HepG2 (cell line): Measurements from ENCODE around the gene KRT82. TPM values are rescaled to one million over a fixed set of nuclear protein-coding genes. Genes with fewer than 3 reads are reported as not detected.

Experiments used
- ATAC-seq: fragments of 200-7000 bp; cut with Tn5 transposase; 3 replicates; pipeline ENCODE4 v1.9.1; 2020; ENCODE audit warnings: mild to moderate bottlenecking, moderate library complexity
- BruUV-seq: library from RNA; stranded (reverse); fragments of 400-500 nt; replicated peaks from 2 replicates; lab custom pipeline; 2021; lab: Mats Ljungman, UMichigan
- CTCF ChIA-PET: fragments of 300-600 bp; formaldehyde crosslinking; extraction: SDS; loops from one replicate; lab custom pipeline; 2021; ENCODE audit warnings: low total read pairs, inconsistent platforms, low intra/inter-chr PET ratio; lab: Yijun Ruan, JAX
- POLR2A ChIA-PET: fragments of 350-600 bp; sonication (Branson Sonifier 250); formaldehyde crosslinking; loops from one replicate; lab custom pipeline; 2020; ENCODE audit warnings: antibody characterized with exemption, inconsistent platforms; lab: Yijun Ruan, JAX
- DNase-seq: peaks from one replicate; pipeline ENCODE4 v3.0.0-alpha.2; 2015; ENCODE audit warnings: low spot score
- FAIRE-seq: peaks from 3 replicates; lab custom pipeline; 2011; peaks lifted over from hg19 to GRCh38; lab: Jason Lieb, UNC
- H2AFZ ChIP-seq: one replicate; pipeline ENCODE4 v1.6.1; 2011; ENCODE audit warnings: low read length, inconsistent platforms
- H3K27ac ChIP-seq: fragments of 300-600 bp; 3 replicates; pipeline ENCODE4 v1.8.0; 2011; ENCODE audit warnings: mixed run types, mild to moderate bottlenecking, mixed read lengths, low read length, inconsistent platforms; ENCODE audit not compliant: insufficient read depth; ENCODE audit errors: extremely low read length
- H3K27me3 ChIP-seq, 2 experiments: fragments of 200-600 bp in 1 of 2; 2 replicates in 1 of 2; 3 replicates in 1 of 2; pipeline versions ENCODE4 v1.6.0 to v1.8.0; 2011; ENCODE audit warnings: low read length in 2 of 2, mild to moderate bottlenecking in 2 of 2, moderate library complexity in 2 of 2, inconsistent platforms in 1 of 2; ENCODE audit not compliant: insufficient read depth in 2 of 2, control insufficient read depth in 1 of 2
- H3K36me3 ChIP-seq, 2 experiments: fragments of 200-600 bp in 1 of 2; replicated peaks in 1 of 2; 2 replicates in 1 of 2; 3 replicates in 1 of 2; pipeline versions ENCODE4 v1.5.1 to v1.8.0; 2011; ENCODE audit warnings: low read length in 2 of 2, inconsistent platforms in 1 of 2; ENCODE audit not compliant: insufficient read depth in 2 of 2, control insufficient read depth in 1 of 2
- H3K4me1 ChIP-seq: 2 replicates; pipeline ENCODE4 v1.5.1; 2012; ENCODE audit warnings: low read length, inconsistent platforms; ENCODE audit not compliant: insufficient read depth
- H3K4me2 ChIP-seq: 2 replicates; pipeline ENCODE4 v1.6.0; 2011; ENCODE audit warnings: low read depth, low read length, inconsistent platforms
- H3K4me3 ChIP-seq, 3 experiments: fragments of 200-600 bp in 1 of 3; sonication (generic), shearing (Covaris generic) in 1 of 3; replicated peaks in 1 of 3; 2 replicates each; pipeline ENCODE4 v1.5.1; 2011 to 2016; ENCODE audit warnings: low read length in 3 of 3, inconsistent platforms in 2 of 3, low read depth in 2 of 3, mild to moderate bottlenecking in 2 of 3, control low read depth in 1 of 3, mixed read lengths in 1 of 3; ENCODE audit not compliant: insufficient read depth in 1 of 3
- H3K79me2 ChIP-seq: one replicate; pipeline ENCODE4 v1.6.1; 2011; ENCODE audit warnings: low read length, inconsistent platforms; ENCODE audit not compliant: insufficient read depth
- H3K9ac ChIP-seq: 2 replicates; pipeline ENCODE4 v1.6.0; 2011; ENCODE audit warnings: mild to moderate bottlenecking, low read depth, low read length, inconsistent platforms; ENCODE audit not compliant: insufficient read depth
- H3K9me3 ChIP-seq: 2 replicates; pipeline ENCODE4 v1.5.1; 2012; ENCODE audit warnings: mild to moderate bottlenecking, low read length
- H4K20me1 ChIP-seq: 2 replicates; pipeline ENCODE4 v1.6.0; 2011; ENCODE audit warnings: inconsistent platforms, mild to moderate bottlenecking, low read length, moderate library complexity; ENCODE audit not compliant: insufficient read depth
- ATF7 ChIP-seq, 2 experiments: fragments of 450-650 bp in 1 of 2; sonication (generic) in 1 of 2; formaldehyde crosslinking in 1 of 2; IDR thresholded peaks; 2 replicates each; pipeline versions ENCODE4 v1.4.0 to v1.6.1; 2016 to 2020; ENCODE audit warnings: antibody characterized with exemption in 1 of 2, mild to moderate bottlenecking in 1 of 2, missing genetic modification reagents in 1 of 2
- ISX ChIP-seq: sonication (generic); formaldehyde crosslinking; conservative IDR thresholded peaks from 2 replicates; pipeline ENCODE4 v1.5.0; 2020; ENCODE audit warnings: missing genetic modification reagents
- MIXL1 ChIP-seq: IDR thresholded peaks from 2 replicates; pipeline ENCODE4 v1.6.1; 2016
- NR2F6 ChIP-seq, 2 experiments: IDR thresholded peaks; 2 replicates each; pipeline ENCODE4 v1.6.1; 2016; ENCODE audit warnings: antibody characterized with exemption in 1 of 2, mild to moderate bottlenecking in 1 of 2
- RXRB ChIP-seq: IDR thresholded peaks from 2 replicates; pipeline ENCODE4 v1.6.1; 2016; ENCODE audit warnings: borderline replicate concordance, missing genetic modification reagents, missing compliant biosample characterization
- SAP130 ChIP-seq: IDR thresholded peaks from 2 replicates; pipeline ENCODE4 v1.6.1; 2016; ENCODE audit warnings: low read depth
- STAT5B ChIP-seq: sonication (generic); formaldehyde crosslinking; IDR thresholded peaks from 2 replicates; pipeline ENCODE4 v1.4.0; 2020; ENCODE audit warnings: missing genetic modification reagents
- ZFYVE20 ChIP-seq: sonication (generic); formaldehyde crosslinking; IDR thresholded peaks from 2 replicates; pipeline ENCODE4 v1.8.0; 2023; ENCODE audit warnings: low read depth, mild to moderate bottlenecking, moderate library complexity, missing genetic modification reagents, borderline replicate concordance
- ZNF17 ChIP-seq: sonication (generic); formaldehyde crosslinking; IDR thresholded peaks from 2 replicates; pipeline ENCODE4 v1.5.0; 2020; ENCODE audit warnings: mild to moderate bottlenecking, missing genetic modification reagents
- ZNF432 ChIP-seq: sonication (generic); formaldehyde crosslinking; IDR thresholded peaks from 2 replicates; pipeline ENCODE4 v1.5.0; 2020; ENCODE audit warnings: missing genetic modification reagents, mild to moderate bottlenecking, borderline replicate concordance
- ZNF619 ChIP-seq: sonication (generic); formaldehyde crosslinking; IDR thresholded peaks from 2 replicates; pipeline ENCODE4 v1.4.0; 2020; ENCODE audit warnings: mild to moderate bottlenecking, missing genetic modification reagents
- ZNF781 ChIP-seq: sonication (generic); formaldehyde crosslinking; IDR thresholded peaks from 2 replicates; pipeline ENCODE4 v1.5.1; 2020; ENCODE audit warnings: borderline replicate concordance, mild to moderate bottlenecking, missing genetic modification reagents; ENCODE audit errors: not compliant biosample characterization
- ZNF839 ChIP-seq: sonication (generic); formaldehyde crosslinking; IDR thresholded peaks from 2 replicates; pipeline ENCODE4 v1.4.0; 2020; ENCODE audit warnings: missing genetic modification reagents, mild to moderate bottlenecking, borderline replicate concordance
- WGBS: methylation state at CpG from one replicate; pipeline ENCODE4 v1.1.6; 2017; ENCODE audit warnings: low lambda C conversion rate; 5-methylcytosine and 5-hydroxymethylcytosine counted together
- in situ Hi-C: cut with HindIII; loops from 2 replicates; pipeline ENCODE4 v1.10.0; 2017; ENCODE audit warnings: low pct_unique_long_range_greater_than_20kb; ENCODE audit not compliant: extremely low pct_ligation_motif_present
- intact Hi-C: fragments of 100-400 bp; cut with micrococcal nuclease; formaldehyde crosslinking; loops from one replicate; pipeline ENCODE4 v1.10.0; 2022; ENCODE audit not compliant: unreplicated experiment
- polyA plus RNA-seq, 8 experiments: library from polyadenylated mRNA; depleted of rRNA in 3 of 8; stranded (reverse) in 7 of 8; unstranded in 1 of 8; fragments of >200 nt; fragmentation: Illumina TruSeq in 4 of 8; extraction: Trizol in 4 of 8; gene quantifications; 2 replicates each; pipeline versions ENCODE4 v1.2.1 to v1.2.3, GENCODE V29; 2011 to 2016; ENCODE audit warnings: low read depth in 4 of 8, missing spikeins in 1 of 8, mixed read lengths in 1 of 8; ENCODE audit not compliant: insufficient read depth in 1 of 8
- total RNA-seq, 5 experiments: library from RNA; depleted of rRNA; stranded (reverse); fragments of >200 nt; fragmentation: Illumina TruSeq; extraction: Trizol; gene quantifications; 2 replicates each; pipeline ENCODE4 v1.2.3, GENCODE V29; 2016; ENCODE audit warnings: low read depth in 1 of 5
- TF ChIP-seq, protein P1 (sequence below): sonication (generic); formaldehyde crosslinking; IDR thresholded peaks from 2 replicates; pipeline ENCODE4 v1.4.0; 2020; ENCODE audit warnings: missing genetic modification reagents
- TF ChIP-seq, protein P2 (sequence below): IDR thresholded peaks from 2 replicates; pipeline ENCODE4 v1.6.1; 2016; ENCODE audit warnings: missing biosample characterization, missing genetic modification reagents, low read depth
- TF ChIP-seq, protein P3 (sequence below): sonication (generic); formaldehyde crosslinking; IDR thresholded peaks from 2 replicates; pipeline ENCODE4 v1.8.0; 2022; ENCODE audit warnings: missing genetic modification reagents, mild to moderate bottlenecking, borderline replicate concordance

KRT82 gene
- total and polyA plus RNA-seq, 2 of the 13 experiments (the other 11 are each of a cell fraction or from before 2014, with no cell fraction given) = not detected

DNA sequence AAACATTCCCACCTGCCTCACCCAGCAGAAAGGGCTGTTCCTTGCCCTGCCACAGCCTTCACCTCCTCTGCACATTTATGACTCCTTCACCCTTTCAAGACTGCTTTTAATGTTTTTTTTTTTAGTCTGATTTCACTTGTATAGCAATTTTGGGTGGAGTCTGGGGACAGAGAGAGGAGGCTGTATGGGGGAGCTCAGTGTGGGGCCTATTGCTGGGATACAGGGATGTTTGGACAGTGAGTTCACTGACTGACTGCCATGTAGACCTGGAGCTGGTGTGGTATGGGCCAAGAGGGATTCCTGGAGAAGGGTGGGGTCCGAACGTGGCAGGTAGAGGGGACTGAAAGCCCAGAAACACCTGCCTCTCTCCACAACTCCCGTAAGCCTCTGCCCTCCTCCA lies 36.9 kb downstream of the KRT82 start:
- FAIRE-seq (no peak), DNase-seq (no peak), ATAC-seq (no peak)
- CTCF ChIA-PET = interaction anchor here (0.8 kb wide), 1 partner anchor 511 kb away, joined by 3 read pairs; no protein-coding TSS in a partner anchor
- H3K9ac ChIP-seq = no peak overlapping the region
- H3K27me3 ChIP-seq = peaks cover 6 to 53% of the 10 kb centered on the region in 2 experiments; a peak in 4 of 5 replicates
- 0% methylated on average over 2 of the region's 3 CpGs for WGBS
- H3K4me1 ChIP-seq = no peaks in the 10 kb centered on the region
- H3K4me2 ChIP-seq = no peak overlapping the region
- no peak overlapping the region for H3K4me3 ChIP-seq
- H4K20me1 ChIP-seq = no peaks in the 10 kb centered on the region
- intact Hi-C loops (no loop called here), in situ Hi-C loops (no loop called here)
- POLR2A ChIA-PET = no interaction called here
- H3K27ac ChIP-seq = no peak overlapping the region
- no peaks in the 10 kb centered on the region for H3K9me3 ChIP-seq
- H2AFZ ChIP-seq = no peak overlapping the region
- no peaks in the 10 kb centered on the region for H3K79me2 ChIP-seq
- TF ChIP-seq MIXL1 (CRISPR knock-in tag) (no peak), ZNF781 (no peak), ZFYVE20 (CRISPR knock-in tag) (no peak), ZNF839 (CRISPR knock-in tag) (no peak), ZNF432 (CRISPR knock-in tag) (no peak), ATF7 (IDR thresholded peaks at IDR 0.05) (no peak), ATF7 (CRISPR knock-in tag; IDR thresholded peaks at IDR 0.05) (no peak), RXRB (CRISPR knock-in tag) (no peak), SAP130 (CRISPR knock-in tag) (no peak), STAT5B (CRISPR knock-in tag) (no peak), NR2F6 (IDR thresholded peaks at IDR 0.05) (no peak), NR2F6 (CRISPR knock-in tag; IDR thresholded peaks at IDR 0.05) (no peak), ZNF17 (CRISPR knock-in tag) (no peak), ZNF619 (no peak), ISX (CRISPR knock-in tag) (no peak)
- TF ChIP-seq, protein P1, sequence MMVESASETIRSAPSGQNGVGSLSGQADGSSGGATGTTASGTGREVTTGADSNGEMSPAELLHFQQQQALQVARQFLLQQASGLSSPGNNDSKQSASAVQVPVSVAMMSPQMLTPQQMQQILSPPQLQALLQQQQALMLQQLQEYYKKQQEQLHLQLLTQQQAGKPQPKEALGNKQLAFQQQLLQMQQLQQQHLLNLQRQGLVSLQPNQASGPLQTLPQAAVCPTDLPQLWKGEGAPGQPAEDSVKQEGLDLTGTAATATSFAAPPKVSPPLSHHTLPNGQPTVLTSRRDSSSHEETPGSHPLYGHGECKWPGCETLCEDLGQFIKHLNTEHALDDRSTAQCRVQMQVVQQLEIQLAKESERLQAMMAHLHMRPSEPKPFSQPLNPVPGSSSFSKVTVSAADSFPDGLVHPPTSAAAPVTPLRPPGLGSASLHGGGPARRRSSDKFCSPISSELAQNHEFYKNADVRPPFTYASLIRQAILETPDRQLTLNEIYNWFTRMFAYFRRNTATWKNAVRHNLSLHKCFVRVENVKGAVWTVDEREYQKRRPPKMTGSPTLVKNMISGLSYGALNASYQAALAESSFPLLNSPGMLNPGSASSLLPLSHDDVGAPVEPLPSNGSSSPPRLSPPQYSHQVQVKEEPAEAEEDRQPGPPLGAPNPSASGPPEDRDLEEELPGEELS = no peak
- TF ChIP-seq, protein P2, sequence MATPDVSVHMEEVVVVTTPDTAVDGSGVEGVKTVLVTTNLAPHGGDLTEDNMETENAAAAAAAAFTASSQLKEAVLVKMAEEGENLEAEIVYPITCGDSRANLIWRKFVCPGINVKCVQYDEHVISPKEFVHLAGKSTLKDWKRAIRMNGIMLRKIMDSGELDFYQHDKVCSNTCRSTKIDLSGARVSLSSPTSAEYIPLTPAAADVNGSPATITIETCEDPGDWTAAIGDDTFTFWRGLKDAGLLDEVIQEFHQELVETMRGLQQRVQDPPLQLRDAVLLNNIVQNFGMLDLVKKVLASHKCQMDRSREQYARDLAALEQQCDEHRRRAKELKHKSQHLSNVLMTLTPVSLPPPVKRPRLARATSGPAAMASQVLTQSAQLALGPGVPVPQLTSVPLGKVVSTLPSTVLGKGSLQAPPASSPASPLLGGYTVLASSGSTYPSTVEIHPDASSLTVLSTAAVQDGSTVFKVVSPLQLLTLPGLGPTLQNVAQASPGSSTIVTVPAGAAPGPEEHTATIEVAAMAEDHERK (CRISPR knock-in tag) = no peak
- TF ChIP-seq, protein P3, sequence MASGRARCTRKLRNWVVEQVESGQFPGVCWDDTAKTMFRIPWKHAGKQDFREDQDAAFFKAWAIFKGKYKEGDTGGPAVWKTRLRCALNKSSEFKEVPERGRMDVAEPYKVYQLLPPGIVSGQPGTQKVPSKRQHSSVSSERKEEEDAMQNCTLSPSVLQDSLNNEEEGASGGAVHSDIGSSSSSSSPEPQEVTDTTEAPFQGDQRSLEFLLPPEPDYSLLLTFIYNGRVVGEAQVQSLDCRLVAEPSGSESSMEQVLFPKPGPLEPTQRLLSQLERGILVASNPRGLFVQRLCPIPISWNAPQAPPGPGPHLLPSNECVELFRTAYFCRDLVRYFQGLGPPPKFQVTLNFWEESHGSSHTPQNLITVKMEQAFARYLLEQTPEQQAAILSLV = no peak
- H3K36me3 ChIP-seq = no peaks in the 10 kb centered on the region
- BruUV-seq = no TSS peak
